Astrocyte of the cerebellum (primary cell): ENCODE results near the gene RIPOR2.

Experiments
- DNase-seq: peaks from one replicate; pipeline ENCODE4 v3.0.0-alpha.2; 2011; ENCODE audit warnings: low read depth
- H3K4me3 ChIP-seq: 2 replicates; pipeline ENCODE4 v1.5.1; 2011; ENCODE audit warnings: mild to moderate bottlenecking, low read depth, low read length, moderate library complexity
- in situ Hi-C: cut with HindIII; loops from 2 replicates; pipeline ENCODE4 v1.10.0; 2017; ENCODE audit warnings: low sequenced_read_pairs
- TF ChIP-seq, protein P1 (sequence below): IDR thresholded peaks from 2 replicates; pipeline ENCODE4 v1.5.1; 2012; ENCODE audit warnings: low read length, low read depth, moderate library complexity, mild to moderate bottlenecking; ENCODE audit errors: missing control alignments

Gene RIPOR2

DNA sequence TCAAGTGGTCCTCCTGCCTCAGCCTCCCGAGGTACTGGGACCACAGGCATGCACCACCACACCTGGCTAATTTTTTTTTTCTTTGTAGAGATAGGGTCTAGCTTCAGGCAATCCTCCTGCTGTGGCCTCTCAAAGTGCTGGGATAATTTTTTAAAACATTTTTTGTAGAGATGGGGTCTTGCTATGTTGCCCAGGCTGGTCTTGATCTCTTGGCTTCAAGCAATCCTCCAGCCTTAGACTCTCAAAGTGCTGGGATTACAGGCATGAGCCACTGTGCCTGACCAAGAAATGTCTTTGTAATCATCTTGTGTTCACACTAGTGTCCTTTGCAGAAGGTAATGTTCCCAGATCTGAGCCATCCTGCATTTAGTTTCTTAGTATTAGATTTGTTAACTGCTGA lies 61.6 kb downstream of the RIPOR2 start:
- in situ Hi-C loops, result no loop called here
- no peak for DNase-seq
- TF ChIP-seq, protein P1, sequence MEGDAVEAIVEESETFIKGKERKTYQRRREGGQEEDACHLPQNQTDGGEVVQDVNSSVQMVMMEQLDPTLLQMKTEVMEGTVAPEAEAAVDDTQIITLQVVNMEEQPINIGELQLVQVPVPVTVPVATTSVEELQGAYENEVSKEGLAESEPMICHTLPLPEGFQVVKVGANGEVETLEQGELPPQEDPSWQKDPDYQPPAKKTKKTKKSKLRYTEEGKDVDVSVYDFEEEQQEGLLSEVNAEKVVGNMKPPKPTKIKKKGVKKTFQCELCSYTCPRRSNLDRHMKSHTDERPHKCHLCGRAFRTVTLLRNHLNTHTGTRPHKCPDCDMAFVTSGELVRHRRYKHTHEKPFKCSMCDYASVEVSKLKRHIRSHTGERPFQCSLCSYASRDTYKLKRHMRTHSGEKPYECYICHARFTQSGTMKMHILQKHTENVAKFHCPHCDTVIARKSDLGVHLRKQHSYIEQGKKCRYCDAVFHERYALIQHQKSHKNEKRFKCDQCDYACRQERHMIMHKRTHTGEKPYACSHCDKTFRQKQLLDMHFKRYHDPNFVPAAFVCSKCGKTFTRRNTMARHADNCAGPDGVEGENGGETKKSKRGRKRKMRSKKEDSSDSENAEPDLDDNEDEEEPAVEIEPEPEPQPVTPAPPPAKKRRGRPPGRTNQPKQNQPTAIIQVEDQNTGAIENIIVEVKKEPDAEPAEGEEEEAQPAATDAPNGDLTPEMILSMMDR, result no peak
- H3K4me3 ChIP-seq, result no peak overlapping the region

DNA sequence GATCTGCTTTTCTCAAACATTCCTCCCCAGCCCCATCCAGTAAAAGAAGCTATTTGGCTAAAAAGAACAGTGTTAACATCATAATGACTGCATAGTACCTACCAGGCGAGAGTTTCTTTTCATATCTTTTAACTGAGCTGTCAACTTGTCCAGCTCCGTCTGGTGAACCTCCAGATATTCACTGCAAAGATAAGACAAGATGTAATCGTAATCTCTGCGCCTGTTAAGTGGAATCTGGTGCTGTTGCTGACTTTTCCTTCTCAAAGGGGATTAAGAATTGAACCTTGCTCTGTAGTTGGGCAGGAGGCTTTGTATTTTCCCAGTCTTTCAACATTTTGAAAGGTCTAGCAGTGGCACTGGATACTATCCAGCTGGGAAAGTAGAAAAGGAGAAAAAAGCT lies 63.0 kb downstream of the RIPOR2 start:
- no peak overlapping the region for H3K4me3 ChIP-seq
- in situ Hi-C loops, result no loop called here
- no peak for DNase-seq
- TF ChIP-seq, protein P1, result no peak

DNA sequence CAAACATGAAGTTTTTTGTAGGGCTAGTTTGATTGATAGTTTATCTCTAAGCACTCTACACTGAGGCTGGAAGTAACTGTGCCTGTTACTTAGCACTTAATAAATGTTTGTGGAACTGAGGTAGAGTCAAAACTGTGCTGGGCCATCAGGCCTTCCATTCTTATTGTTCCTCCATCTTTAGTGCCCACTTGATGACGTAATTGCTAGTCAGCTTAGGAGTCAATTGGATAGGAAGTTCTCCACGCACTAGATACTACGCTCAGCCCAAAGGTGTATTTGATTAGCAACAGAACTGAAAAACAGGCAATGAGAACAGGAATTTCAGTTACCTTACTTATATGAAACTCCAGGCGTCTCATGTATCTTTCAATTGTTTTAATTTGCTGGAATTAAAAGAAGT lies 67.0 kb downstream of the RIPOR2 start:
- H3K4me3 ChIP-seq, result no peak overlapping the region
- in situ Hi-C loops, result no loop called here
- no peak for DNase-seq
- TF ChIP-seq, protein P1, result no peak

DNA sequence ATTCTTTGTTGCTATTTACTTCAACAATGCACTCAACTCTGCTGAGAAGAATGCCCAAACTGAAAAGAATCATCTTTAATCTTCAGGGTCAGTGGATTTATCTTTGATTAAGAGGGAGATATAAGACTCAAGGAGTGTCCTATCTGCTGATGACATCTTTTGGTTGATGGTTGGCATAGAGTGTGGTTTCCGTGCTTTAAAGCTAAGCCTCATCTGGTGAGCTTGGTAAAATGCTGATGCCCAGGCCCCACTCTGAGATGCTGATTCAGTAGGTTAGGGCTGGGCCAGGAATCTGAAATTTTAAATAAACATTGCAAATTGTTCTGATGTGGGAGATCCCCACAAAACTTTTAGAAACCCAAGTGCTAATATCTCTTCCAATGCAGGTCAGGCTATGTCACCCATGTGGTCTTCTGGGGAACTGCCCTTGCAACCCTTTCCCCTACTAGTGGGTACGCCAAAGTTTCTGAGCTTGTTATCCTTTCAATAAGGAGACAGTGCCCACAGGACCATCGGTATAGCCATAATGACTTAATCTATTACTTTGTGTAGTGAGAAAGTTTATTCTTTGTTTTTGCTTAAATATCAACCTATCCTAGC lies 68.6 kb downstream of the RIPOR2 start:
- in situ Hi-C loops, result no loop called here
- TF ChIP-seq, protein P1, result no peak
- DNase-seq, result no peak
- H3K4me3 ChIP-seq, result no peak overlapping the region

DNA sequence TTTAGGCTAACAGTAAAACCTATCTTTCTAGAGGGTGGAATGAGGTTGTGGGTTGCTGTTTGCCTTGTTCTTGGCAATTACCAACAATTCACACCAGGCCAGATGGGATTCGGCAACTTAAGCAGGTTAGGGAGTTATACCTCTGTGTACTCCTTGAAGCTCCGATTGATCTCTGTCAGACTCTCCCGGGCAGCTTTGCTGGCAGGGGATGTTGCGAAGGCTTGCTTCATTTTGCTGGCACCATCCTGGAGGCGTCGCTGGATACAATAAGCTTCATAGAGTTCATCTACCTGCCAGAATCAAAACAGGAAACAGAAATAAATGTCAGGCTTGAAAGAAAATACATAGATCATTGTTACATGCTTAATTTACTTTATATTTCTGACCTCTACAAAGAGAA lies 70.6 kb downstream of the RIPOR2 start:
- in situ Hi-C loops, result no loop called here
- TF ChIP-seq, protein P1, result no peak
- DNase-seq, result no peak
- H3K4me3 ChIP-seq, result no peak overlapping the region

DNA sequence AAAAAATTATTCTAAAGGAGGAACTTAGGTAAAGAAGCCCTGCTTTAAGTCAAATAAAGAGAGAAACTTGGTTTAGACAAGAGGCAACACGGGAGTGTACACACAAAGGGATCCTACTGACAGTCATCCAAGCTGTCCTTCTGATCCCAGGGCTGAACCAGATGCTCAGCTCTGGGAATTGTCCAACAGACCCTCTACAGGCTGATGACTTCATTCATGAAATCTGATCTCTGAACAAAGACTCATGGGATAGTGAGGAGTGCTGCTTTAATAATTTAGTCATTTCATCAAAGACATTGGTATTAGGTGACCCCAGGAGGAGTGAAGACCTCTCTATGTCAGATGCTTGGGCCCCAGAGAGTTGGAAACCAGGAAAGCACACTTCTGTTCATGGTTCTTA lies 71.4 kb downstream of the RIPOR2 start:
- in situ Hi-C loops, result no loop called here
- H3K4me3 ChIP-seq, result no peak overlapping the region
- DNase-seq, result no peak
- TF ChIP-seq, protein P1, result no peak
